Stimulated activated CD8-positive, alpha-beta memory T cell treated with anti-CD3 and anti-CD28 coated beads, Interleukin-15, amount 100 ng/mL, for 48 hours (primary cell): ENCODE data around the gene ARHGAP42.

Experiments used
- DNase-seq, 2 donors: peaks; one replicate each; pipeline ENCODE4 v3.0.0-alpha.2; 2020; ENCODE audit warnings: low read depth in 2 of 2

ARHGAP42 gene

GRCh38 chr11:100918551-100919500 lies 231.7 kb downstream of the ARHGAP42 start:
- no peak for DNase-seq

- no peak for DNase-seq
Observed at GRCh38 chr11:100920593-100920992, 233.5 kb downstream of the ARHGAP42 start.

- no peak for DNase-seq
Observed at GRCh38 chr11:100922121-100922520, 235.0 kb downstream of the ARHGAP42 start.

GRCh38 chr11:100923555-100923954 lies 236.5 kb downstream of the ARHGAP42 start:
- DNase-seq = no peak

GRCh38 chr11:100925935-100926334 lies 238.8 kb downstream of the ARHGAP42 start:
- DNase-seq = no peak

GRCh38 chr11:100927579-100927978 lies 240.5 kb downstream of the ARHGAP42 start:
- no peak for DNase-seq

GRCh38 chr11:100928426-100928825 lies 241.3 kb downstream of the ARHGAP42 start:
- DNase-seq = no peak

- DNase-seq = no peak
Observed at GRCh38 chr11:100929377-100929776, 242.3 kb downstream of the ARHGAP42 start.

GRCh38 chr11:100930185-100930778 lies 243.2 kb downstream of the ARHGAP42 start:
- no peak for DNase-seq

- DNase-seq = no peak
Observed at GRCh38 chr11:100932474-100933100, 245.5 kb downstream of the ARHGAP42 start.

- no peak for DNase-seq
Observed at GRCh38 chr11:100936781-100937180, 249.7 kb downstream of the ARHGAP42 start.

GRCh38 chr11:100939571-100939970 lies 252.5 kb downstream of the ARHGAP42 start:
- DNase-seq = no peak

GRCh38 chr11:100940111-100940510 lies 253.0 kb downstream of the ARHGAP42 start:
- no peak for DNase-seq

- DNase-seq = no peak
Observed at GRCh38 chr11:100941033-100941432, 253.9 kb downstream of the ARHGAP42 start.

- DNase-seq = no peak
Observed at GRCh38 chr11:100942016-100942415, 254.9 kb downstream of the ARHGAP42 start.

GRCh38 chr11:100948936-100949335 lies 261.8 kb downstream of the ARHGAP42 start:
- no peak for DNase-seq

- DNase-seq = no peak
Observed at GRCh38 chr11:100949443-100949842, 262.4 kb downstream of the ARHGAP42 start.

- no peak for DNase-seq
Observed at GRCh38 chr11:100955318-100955717, 268.2 kb downstream of the ARHGAP42 start.

GRCh38 chr11:100956351-100956750 lies 269.3 kb downstream of the ARHGAP42 start:
- DNase-seq = no peak

GRCh38 chr11:100957499-100957898 lies 270.4 kb downstream of the ARHGAP42 start:
- DNase-seq = no peak

GRCh38 chr11:100961633-100962032 lies 274.5 kb downstream of the ARHGAP42 start:
- DNase-seq = no peak

- DNase-seq = no peak
Observed at GRCh38 chr11:100963375-100963774, 276.3 kb downstream of the ARHGAP42 start.

GRCh38 chr11:100964435-100964834 lies 277.3 kb downstream of the ARHGAP42 start:
- no peak for DNase-seq
